GM18858 (cell line): ENCODE data around the gene MYADML2.
"Not testable (repeated sequence)": the region's sequence is repeated elsewhere in the genome, so short reads cannot be mapped to it uniquely, and the experiment has no call there.

Experiments used
- ATAC-seq: cut with Tn5 transposase; IDR thresholded peaks from one replicate; pipeline ENCODE4 v1.9.1; 2021; ENCODE audit not compliant: unreplicated experiment

The MYADML2 gene

DNA sequence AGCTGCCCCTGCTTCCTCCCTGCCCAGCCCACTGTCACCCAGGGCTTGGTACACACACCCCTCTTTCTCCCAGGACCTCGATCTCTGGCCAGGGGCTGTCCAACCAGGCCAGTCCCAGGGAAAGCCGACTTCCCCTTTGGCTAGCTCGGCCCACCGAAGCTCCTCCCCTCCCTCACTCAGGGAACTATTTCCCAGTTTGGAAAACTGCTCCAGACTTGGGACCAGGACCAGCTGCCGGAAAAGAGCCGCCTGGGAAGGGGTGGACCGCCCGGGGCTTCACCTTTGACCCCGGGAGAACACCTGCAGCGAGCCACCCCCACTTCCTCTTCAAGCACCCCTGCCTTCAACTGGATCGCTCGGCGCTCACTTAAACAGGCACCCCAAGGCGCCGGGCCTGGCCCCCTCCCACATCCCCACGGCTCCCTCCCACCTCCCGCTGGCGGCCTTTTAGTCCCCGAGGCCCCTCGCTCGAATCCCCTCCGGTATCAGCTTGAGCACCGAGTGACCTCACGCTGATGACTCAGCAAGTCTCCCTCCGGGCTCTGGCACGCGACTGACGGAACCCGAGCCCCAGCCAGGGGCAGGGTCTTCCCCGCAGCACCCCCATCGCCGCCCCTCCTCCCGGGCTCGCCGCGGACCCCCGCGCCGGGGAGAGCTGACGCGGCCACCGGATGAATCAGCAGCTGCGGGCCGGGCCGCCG, 20.4 kb downstream of the MYADML2 start:
- ATAC-seq, result peak; percentile 17

DNA sequence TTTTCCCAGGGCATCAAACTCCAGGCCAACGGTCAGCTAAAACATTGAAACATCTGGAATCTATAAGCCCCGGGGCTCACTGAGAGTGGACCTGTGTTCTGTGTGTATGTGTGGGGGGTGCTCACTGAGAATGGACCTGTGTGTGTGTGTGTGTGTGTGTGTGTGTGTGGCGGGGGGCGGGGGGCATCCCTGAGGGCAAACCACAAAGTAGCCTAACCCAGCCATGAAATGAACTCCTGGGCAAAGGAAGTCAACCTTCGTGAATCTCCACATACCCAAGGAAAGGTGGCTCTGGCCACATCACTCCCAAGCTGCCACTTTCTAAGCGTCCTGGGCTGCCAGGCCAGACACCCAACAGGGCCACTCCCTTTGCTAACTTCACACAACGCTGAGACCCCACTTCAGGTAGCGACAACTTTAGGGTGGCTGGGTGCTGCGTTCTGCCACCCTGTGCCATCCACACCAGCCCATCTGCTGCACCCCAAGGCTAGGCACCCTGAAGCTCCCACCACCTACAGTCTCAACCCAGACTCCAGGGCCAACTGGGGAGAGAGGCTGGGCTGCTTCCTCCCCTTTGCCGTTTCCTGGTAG, 21.1 kb downstream of the MYADML2 start:
- ATAC-seq, result no peak

DNA sequence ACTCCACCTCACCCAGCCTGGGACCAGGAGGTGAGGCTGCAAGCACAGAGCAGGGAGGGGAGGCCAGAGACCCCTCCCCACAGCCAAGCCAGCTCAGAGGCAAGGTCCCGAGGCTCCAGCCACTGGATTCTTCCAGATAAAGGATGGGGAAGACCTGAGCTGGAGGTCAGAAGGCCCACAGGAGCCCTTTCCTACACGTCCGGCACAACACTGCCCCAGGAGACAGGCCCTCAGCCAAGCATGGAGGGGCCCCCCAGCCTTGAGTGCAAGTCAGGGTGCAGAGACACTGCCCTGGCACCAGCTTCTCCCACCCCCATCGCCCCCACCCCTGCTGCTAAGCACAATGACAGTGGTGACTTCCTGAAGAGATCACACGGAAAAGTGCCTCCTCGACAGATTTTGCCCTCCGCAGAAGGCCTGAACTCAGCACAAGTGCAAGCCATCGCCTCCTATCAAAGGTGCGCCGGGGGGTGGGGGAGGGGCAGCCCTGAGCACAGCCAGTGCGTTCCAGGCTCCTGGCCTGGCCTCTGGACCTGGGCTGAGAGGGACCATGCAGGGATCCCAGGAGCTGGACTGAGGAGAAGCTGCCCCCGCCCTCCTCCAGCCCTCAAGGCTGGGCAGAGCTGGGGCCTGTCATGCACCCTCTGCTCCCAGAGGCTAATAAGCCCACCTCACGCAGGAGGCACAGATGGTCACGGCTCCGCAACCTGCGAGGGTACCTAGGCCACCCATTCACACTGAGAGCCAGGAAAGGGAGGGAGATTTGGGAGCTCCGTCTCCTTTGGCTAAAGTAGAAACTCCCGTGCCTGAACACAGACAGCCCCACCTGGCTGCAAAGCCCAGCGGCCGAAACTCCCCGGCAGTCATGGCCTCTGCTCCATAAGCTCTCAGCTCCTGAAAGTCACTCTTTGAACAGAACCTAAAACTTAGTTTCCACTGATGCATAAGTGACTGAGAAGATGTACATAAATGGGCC, 22.2 kb downstream of the MYADML2 start:
- ATAC-seq, result no peak

DNA sequence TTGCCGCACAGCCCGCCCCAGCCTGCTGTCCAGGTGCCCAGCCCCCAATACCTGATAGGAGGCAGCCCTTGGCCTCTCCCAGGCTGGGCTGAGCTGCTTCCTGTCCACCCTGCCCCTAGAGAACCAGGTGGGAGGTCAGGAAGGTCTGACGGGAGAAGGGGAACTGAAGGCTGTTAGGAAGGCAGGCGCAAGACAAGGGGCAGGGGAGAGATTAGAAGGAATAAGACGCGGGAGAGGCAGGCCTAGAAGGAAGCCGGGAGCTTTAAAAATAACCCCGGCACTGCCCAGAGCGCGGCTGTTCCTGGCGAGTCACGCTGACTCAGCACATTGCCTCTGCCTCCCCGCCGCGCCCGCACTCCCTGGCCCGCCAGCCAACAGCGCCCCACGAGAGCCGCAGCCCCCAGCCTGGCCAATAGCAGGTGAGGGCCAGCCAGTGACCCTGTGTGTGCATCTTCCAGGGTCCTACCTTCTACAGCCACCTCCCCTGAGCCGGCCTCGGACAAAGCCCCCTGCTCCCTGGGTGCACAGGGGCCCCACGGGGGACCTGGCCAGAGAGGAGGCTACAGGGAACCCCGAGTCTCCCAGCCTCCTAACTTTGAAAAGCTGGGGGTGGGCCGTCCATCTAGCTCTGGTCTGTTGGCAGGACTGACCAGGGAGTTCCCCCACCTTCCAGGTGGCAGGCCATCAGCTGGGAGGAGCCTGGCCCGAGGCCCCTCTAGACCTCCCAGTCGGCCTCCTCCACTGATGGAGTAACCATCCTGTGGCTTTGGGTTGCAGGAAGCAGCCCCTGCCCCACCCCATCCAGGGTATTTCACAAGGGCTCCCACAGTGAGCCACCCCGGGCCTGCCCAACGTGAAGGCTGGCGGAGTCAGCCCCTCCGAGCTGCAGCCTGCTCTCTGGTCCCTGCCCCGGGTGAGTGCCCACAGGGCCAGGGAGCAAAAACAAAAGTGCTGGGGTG, 23.5 kb downstream of the MYADML2 start:
- no peak for ATAC-seq

DNA sequence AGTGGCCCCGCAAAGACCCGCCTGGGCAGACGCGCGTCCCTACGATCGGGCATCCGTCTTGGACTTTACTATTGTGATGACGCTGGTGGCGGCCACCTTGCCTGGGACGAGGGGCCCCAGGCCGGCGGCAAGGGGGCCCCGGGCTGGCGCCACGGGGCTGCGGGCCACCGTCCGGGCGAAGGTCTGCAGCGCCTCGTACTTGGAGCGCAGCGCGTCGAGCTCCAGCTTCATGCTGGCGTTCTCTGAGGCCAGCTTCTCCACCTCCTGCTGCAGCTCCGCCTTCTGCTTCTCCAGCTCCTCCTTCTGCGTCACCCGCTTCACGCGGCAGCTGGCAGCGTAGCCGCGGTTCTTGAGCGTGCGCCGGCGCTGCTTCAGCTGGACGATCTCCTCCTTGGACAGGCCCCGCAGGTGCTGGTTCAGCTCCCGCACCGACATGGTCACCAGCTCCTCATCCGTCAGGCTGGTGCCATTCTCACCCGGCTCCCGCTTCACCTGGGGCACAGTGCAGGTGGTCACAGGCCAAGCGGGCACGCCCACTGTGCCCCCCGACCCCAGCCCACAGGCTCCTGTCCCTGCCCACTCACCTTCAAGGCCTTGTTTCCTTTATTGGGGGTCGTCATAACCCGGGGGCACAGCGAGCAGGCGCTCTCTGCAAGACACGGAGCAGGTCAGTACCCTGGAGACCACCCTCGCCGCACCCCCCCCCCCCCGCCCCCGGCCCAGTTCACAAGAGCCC, 24.3 kb downstream of the MYADML2 start:
- ATAC-seq, result no peak

DNA sequence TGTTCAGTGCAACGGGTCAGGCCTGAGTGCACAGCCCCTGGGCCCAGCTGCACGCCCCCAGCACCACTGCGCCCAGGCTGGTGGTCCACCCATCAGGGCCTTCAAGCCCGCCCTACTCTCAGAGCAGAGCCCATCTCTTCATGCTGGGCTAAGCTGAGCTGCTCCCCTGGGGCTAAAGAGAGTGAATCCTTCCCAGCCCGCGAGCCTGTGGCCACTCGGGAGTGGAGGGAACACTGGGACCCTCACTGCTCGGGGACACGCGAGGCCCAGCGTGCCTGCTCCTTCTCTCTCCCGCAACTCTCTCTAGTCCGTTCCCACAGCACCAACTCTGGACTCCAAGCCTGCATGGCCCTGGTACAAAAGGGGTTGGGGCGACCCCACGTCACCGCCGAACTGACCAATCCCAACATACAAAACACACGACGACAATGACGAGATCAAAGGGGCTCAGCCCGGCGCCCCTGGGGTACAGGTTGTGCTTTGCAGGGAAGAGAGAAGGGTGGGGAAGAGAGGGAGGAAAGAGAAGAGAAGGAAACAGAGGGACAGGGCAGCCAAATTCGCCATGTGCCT, 25.0 kb downstream of the MYADML2 start:
- no peak for ATAC-seq

DNA sequence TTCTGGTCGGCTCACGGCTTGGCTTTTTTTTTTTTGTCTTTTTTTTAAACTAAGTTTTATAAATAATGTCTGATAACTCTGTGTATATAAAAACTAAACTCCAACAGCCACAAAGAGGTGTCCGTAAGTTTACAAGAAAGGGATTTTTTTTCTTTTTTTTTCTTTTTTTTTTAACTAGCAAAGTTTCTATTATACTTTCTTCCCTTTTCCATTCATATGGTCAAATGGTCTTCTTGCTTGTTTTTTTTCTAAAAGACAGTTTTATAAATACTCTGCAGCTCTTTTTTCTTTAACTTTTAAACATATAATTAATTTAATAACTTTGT, 25.5 kb downstream of the MYADML2 start:
- no peak for ATAC-seq

DNA sequence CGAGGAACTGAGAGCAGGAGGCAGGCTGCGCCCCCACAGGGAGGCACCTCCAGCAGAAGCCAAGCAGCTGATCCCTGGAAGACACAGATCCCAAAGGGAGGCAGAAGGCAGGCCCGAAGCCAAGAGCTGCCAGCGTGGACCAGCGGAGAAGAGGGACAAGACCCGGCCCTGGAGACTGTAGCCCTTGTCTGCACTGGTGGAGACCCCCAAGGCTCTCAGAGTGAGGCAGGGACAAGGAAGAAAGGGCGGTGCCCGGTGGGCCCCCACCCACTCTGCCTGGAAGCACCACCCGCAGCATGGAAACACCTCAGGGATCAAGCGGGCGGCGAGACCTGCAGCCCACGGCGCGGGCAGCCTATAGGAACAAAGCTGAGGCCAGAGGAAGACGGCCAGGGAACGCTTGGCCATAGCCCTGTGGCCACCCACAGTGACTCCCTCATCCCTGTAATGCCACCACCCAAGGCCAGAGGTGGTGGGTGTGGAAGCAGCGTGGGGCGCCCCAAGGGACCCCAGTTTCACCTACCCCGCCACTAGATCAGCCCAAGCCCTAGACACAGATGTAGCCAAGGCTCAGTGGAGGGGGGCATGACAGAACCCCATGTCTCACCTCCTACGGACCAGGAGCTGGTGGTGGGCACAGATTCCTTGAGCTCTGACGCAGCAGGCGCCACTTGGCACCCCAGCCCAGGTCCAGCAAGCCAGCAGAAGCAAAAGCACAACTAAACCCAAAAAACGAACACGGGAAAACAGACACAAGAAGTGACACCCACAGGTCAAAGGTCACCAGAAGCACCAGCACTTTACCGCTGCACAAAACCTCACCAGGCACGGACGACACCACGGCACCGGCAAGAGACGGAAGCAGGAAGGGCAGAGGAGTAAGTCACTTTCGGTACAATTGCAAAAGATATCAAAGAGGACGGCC, 26.2 kb downstream of the MYADML2 start:
- no peak for ATAC-seq

DNA sequence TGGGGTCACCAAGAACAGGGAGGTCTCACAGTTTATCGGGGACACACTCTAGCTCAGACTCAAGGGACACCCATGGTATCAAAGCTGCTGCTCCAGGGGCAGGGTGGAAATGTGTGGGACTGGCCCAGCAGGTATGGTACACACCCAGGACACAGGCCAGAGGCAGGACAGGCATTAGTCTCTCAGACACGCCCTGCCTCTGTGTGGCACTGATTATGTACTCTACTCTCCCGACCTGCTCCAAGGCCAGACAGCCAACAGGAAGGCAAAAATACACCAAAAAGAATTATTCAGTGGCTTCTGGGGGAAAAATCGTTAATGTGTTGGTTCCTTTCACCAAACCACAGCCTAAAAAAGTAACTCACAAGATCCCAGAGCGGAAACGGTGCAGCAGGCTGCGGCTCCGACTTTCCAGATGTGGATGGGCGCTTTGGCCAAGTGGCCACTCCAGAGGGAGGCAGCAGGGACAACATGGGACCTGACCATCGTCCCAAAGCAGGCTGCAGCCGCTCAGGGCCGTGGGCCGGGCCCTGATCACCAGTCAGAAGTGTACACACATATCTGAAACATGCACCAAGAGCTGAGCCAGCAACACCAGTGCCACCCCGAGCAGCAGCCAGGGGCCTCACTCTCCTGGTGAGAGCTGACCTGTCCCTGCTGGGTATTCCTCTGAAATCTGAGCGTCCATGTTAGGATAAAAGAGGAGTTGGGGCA, 28.0 kb downstream of the MYADML2 start:
- no peak for ATAC-seq

DNA sequence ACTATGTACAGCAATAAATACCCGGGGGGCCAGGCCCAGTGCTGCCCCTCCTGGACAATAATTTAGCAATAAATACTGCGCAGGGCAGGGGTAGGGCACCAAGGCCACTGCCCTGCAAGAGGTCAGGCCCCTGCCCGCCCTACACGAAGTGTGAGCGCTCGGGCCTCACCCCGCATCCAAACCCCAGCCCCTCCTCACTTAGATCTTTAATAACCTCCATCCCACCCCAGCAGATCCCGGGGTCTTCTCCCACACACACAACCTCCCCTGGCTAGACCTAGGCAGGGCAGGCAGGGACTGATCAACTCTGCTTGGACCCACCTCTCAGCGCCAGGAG, 28.7 kb downstream of the MYADML2 start:
- not testable (repeated sequence) for ATAC-seq

DNA sequence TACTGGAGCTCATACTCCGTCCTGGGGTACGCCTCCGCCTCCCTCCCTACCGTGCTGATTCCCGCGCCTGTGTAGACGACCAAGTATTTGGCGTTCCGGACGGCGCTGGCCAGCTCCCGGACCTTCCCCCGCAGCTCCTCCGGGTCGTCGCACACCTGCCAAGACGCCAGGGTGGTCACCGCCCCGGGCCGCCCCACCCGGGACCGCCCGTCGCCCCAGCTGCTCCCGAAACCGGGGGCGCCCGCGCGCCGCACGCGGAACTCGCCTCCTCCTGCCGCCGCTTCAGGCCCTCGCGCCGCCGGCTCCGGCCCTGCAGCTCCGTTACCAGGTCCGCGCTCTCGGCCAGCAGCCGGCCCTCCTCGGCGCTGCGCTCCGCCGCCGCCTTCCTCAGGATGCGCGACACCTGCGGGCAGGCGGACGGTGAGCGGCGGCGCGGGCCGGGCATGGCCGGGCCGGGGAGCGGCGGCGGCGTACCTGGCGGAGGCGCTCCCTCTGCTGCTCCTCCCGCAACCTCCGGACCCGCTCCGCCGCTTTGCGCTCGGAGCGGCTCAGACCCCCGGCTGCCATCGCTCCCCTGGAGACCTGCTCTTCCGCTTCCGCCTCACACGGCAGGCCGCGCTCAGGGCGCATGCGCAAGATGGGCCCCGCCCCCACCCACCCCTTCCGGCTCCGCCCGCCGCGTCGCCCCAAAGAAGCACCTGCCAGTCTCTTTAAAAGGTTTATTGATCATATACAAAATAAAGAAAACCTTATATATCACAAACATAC, 29.3 kb downstream of the MYADML2 start, which contains the start of gene SIRT7:
Gene SIRT7 (minus strand): TSS at position 612 of the 768 bp plus-strand sequence. CDS start 45 bp downstream, at position 567.
- peak; percentile 61 for ATAC-seq

DNA sequence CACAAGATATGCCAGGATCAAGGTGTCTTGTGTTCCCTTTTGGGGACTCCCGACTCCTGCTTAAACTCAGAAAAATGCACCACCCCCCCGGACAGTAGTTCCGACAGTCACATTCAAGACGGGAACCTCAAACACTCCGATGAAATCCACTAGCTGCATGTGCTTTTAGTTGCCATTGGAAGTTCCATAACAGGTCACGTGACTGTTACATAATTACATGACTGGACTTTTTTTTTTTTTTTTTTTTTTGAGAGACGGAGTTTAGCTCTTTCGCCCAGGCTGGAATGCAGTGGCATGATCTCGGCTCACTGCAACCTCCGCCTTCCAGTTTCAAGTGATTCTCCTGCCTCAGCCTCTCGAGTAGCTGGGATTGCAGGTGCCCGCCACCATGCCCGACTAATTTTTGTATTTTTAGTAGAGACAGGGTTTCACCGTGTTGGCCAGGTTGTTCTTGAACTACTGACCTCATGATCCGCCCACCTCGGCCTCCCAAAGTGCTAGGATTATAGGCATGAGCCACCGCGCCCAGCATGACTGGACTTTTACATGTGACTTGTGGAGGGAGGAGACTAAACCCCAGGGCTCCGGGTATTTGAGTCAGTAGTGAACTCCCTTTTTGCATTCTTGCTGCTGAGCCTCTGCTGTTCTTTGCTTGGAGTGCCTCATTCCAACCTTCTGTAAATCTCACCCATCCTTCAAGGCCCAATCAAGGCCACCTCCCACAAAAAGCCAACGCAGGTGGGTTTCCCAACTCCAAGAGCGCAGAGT, 30.6 kb downstream of the MYADML2 start:
- no peak for ATAC-seq

DNA sequence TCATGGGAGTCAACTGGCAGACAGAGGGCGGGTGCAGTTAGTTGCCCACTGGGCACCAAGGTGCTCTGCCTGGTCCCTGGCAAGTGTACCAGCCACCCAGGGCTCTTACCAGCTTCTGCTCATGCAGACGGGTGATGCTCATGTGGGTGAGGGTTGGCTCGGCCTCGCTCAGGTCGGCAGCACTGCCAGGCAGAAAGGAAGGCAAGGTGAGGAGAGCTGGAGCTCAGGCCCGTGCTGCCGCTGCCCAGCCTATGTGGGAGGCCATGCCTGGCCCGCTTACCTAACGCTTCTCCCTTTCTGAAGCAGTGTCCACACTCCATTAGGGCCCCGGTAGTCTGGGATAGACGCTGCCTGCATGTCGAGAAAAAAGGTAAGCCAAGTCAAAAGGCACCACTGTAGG, 31.7 kb downstream of the MYADML2 start:
- no peak for ATAC-seq

DNA sequence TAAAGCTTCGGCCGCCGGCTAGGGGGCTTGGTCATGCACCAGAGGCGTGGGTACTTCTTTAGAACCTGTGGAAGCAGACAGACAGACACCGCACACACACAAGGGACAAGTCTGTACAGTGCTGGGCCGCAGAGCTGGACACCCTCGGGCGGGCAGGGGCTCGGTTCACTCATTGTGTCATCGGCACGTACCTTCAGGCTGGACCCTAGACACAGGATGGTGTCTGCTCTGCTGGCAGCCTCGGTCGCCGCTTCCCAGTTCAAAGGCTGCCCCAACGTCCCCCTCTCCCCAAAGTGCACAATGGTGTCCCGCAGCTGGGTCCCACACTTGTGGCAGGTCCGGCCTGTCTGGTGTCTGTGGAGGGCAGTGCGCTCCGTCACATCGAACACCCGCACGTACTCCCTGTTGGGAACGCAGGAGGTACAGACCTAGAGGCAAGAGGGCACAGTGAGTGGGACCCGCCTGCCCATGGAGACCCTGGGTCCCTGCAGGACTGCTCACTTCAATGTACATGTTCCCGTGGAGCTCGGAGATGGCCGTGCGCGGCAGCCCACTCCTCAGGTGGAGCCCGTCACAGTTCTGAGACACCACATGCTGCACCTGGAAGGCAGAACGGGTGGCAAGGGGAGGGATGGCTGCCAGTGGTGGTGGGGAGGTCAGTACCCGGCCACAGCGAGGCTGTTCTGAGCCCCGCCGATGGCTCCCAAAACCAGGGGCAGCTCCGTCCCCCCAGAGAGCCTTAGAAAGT, 32.8 kb downstream of the MYADML2 start:
- ATAC-seq, result no peak

DNA sequence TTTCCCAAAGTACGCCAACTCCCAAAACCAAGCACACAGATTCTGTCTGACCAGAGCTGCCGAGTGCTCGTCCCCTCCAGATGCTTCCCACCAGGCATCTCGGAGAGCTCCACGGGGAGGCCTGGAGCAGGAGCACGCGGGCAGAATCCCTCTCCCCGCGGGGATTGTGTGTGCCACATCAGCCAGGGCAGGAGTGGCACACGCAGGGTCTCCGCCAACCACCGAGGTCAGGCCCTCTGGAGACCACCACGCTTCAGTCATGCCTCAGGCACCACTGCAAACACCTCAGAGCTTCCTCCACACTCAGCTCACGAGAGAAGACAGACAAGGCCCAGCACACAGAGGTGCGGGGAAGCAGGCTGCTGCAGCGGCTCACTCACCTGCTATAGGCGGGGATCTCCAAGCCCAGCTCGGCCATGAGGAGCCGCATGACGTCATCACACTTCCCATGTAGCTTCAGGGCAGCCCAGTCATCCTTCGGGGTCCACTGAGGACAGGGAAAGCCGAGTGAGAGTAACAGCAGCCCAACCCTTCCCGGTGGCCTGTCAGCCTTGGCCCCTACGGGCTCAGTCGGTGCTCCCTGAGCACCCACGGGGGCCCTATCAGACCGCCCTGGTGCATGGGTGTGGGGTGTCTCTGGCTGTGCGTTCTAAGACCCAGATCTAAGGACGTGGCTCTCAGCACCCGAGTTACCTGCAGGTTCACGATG, 33.5 kb downstream of the MYADML2 start:
- ATAC-seq, result no peak
